ENCODE data around the gene SLIT1. TPM values are rescaled to one million over a fixed set of nuclear protein-coding genes. Genes with fewer than 3 reads are reported as not detected.
"Not testable (repeated sequence)": the region's sequence is repeated elsewhere in the genome, so short reads cannot be mapped to it uniquely, and the experiment has no call there.

SLIT1 gene
- total RNA-seq, 1 donor from 2014 or later: 10.6 TPM

DNA sequence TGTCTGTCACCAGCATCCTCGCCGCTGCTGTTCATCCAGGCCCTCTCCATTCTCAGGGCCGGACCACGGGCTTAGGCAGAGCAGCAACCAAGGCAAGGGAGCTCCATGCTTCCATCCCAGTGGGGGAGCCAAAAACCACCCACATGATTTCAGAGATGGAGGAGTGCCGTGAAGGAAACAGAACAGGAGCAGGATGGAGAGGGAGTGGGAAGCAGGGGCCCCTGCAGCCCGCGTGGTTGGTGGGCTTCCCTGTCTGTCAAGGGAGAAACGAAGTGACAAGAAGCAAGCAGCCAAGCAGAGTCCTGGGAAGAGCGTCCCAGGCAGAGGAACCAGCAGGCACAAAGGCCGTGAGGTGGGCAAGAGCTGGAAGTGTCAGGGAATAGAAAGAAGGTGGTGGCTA, 95.7 kb downstream of the SLIT1 start:
- TF ChIP-seq, protein P1, sequence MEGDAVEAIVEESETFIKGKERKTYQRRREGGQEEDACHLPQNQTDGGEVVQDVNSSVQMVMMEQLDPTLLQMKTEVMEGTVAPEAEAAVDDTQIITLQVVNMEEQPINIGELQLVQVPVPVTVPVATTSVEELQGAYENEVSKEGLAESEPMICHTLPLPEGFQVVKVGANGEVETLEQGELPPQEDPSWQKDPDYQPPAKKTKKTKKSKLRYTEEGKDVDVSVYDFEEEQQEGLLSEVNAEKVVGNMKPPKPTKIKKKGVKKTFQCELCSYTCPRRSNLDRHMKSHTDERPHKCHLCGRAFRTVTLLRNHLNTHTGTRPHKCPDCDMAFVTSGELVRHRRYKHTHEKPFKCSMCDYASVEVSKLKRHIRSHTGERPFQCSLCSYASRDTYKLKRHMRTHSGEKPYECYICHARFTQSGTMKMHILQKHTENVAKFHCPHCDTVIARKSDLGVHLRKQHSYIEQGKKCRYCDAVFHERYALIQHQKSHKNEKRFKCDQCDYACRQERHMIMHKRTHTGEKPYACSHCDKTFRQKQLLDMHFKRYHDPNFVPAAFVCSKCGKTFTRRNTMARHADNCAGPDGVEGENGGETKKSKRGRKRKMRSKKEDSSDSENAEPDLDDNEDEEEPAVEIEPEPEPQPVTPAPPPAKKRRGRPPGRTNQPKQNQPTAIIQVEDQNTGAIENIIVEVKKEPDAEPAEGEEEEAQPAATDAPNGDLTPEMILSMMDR (conservative IDR thresholded peaks at IDR 0.05): no peak
- H3K4me3 Mint-ChIP-seq: no peak overlapping the region
- H3K27ac Mint-ChIP-seq (ENCODE audit: unreplicated experiment): no peak overlapping the region
- H3K4me1 Mint-ChIP-seq: no peaks in the 10 kb centered on the region
- no peaks in the 10 kb centered on the region for H3K9me3 Mint-ChIP-seq
- DNase-seq (ENCODE audit: low read depth, low spot score): no peak
- peaks cover 27% of the 10 kb centered on the region for H3K27me3 Mint-ChIP-seq (ENCODE audit: low read depth)
- H3K36me3 Mint-ChIP-seq (ENCODE audit: low read depth): no peaks in the 10 kb centered on the region

DNA sequence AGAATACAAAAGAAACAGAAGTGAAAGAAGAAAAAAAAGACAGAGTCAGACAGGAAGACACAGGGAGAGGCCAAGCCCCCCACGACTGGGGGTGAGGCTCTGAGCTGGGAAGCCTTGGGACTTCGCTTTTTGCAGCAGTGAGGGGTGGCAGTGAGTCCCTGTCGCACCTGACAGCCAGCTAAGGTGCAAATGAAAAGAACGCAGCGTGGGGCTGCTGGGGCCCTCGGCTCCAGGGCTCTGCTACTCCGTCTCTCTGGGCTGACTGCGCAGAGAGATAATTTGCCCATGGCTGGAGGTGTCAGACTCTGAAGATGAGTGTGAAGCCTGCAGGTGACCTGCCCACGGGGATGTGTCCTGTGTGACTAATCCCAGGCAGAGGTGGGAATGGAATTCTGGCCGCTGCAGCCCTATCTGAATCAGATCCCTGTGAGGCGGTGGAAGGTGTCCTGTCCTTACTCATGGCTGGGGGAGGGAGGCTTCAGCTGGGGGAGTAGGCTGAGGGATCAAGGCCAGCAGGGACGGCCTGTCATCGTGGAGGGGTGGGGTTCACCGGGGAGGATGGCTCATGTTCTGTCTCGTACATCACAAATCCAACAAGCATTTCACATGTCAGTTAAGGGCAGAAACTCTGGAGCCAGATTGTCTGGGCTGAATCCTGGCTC, 96.4 kb downstream of the SLIT1 start:
- DNase-seq (ENCODE audit: low read depth, low spot score): no peak
- TF ChIP-seq, protein P1 (conservative IDR thresholded peaks at IDR 0.05): no peak
- Mint-ChIP-seq H3K4me3 (no peak overlapping the region), H3K4me1 (no peaks in the 10 kb centered on the region), H3K27me3 (ENCODE audit: low read depth) (peaks cover 27% of the 10 kb centered on the region), H3K36me3 (ENCODE audit: low read depth) (no peaks in the 10 kb centered on the region), H3K9me3 (no peaks in the 10 kb centered on the region), H3K27ac (ENCODE audit: unreplicated experiment) (no peak overlapping the region)

DNA sequence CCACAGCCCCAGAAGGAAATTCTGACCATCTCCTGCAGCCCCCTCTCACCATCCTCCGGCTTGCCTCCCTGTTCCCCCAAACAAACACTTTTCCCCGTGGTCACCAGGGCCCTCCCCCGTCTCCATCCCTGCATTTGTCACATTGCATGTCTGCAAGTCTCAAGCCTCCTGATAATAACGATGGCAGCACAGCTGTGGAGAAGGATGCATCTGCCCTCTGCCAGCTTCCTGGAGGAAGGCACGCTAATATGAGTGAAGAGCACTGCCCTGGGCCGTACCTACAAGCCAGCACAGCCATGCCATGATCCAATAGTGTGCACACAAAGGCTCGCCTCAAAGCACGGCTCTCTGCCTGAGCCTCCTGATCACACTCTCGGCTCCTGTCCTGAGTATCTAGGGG, 98.5 kb downstream of the SLIT1 start:
- H3K4me1 Mint-ChIP-seq: no peaks in the 10 kb centered on the region
- no peak overlapping the region for H3K4me3 Mint-ChIP-seq
- H3K9me3 Mint-ChIP-seq: no peaks in the 10 kb centered on the region
- peaks cover 35% of the 10 kb centered on the region for H3K27me3 Mint-ChIP-seq (ENCODE audit: low read depth)
- no peak for DNase-seq (ENCODE audit: low read depth, low spot score)
- H3K27ac Mint-ChIP-seq (ENCODE audit: unreplicated experiment): no peak overlapping the region
- H3K36me3 Mint-ChIP-seq (ENCODE audit: low read depth): no peaks in the 10 kb centered on the region
- TF ChIP-seq, protein P1 (conservative IDR thresholded peaks at IDR 0.05): no peak

DNA sequence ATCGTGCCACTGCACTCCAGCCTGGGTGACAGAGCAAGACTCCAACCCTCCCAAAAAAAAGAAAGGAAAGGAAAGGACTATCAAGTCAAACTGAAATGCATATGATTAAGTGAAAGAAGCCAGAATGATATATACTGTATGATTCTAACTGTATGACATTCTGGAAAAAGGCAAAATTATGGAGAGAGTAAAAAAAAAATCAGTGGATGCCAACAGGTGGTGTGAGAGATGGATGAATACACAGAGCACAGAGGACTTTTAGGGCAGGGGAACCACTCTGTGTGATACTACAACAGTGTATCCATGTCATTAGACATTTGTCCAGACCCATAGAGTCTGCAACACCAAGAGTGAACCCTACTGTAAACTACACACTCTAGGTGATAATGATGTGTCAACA, 99.2 kb downstream of the SLIT1 start:
- TF ChIP-seq, protein P1 (conservative IDR thresholded peaks at IDR 0.05): no peak
- no peak for DNase-seq (ENCODE audit: low read depth, low spot score)
- no peaks in the 10 kb centered on the region for H3K36me3 Mint-ChIP-seq (ENCODE audit: low read depth)
- H3K4me1 Mint-ChIP-seq: no peaks in the 10 kb centered on the region
- no peak overlapping the region for H3K4me3 Mint-ChIP-seq
- H3K27ac Mint-ChIP-seq (ENCODE audit: unreplicated experiment): no peak overlapping the region
- H3K27me3 Mint-ChIP-seq (ENCODE audit: low read depth): peaks cover 37% of the 10 kb centered on the region
- H3K9me3 Mint-ChIP-seq: no peaks in the 10 kb centered on the region

DNA sequence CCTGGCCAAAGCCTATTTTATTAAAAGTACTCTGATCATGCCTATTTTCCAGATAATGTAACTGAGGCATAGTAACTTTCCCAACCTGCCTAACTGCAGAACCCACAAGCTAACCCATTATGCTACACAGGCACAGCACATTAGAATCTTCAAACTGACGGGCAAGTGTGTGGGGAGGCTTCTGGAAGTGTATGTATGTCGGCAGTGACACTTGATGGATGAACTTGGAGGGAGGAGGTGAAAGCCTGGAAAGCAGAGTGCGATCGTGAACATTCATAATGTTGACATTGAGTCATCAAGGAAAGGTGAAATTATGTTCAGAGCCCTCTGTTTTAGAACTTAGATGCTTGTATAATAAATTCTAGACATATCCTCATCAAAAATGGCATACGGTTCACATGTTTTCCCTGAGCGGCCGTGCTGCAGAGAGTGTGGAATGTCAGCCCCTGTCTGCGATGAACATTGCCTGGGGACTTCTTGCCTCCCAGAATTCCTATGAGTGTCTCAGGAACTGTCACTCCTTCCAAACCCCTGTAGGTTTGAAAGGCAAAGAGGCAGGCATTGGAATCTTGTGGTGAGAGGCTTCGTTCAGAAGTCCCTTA, 102.4 kb downstream of the SLIT1 start:
- no peak for DNase-seq (ENCODE audit: low read depth, low spot score)
- no peak overlapping the region for H3K27ac Mint-ChIP-seq (ENCODE audit: unreplicated experiment)
- no peaks in the 10 kb centered on the region for H3K4me1 Mint-ChIP-seq
- H3K27me3 Mint-ChIP-seq (ENCODE audit: low read depth): peaks cover 35% of the 10 kb centered on the region
- no peaks in the 10 kb centered on the region for H3K36me3 Mint-ChIP-seq (ENCODE audit: low read depth)
- TF ChIP-seq, protein P1 (conservative IDR thresholded peaks at IDR 0.05): no peak
- no peak overlapping the region for H3K4me3 Mint-ChIP-seq
- no peaks in the 10 kb centered on the region for H3K9me3 Mint-ChIP-seq

DNA sequence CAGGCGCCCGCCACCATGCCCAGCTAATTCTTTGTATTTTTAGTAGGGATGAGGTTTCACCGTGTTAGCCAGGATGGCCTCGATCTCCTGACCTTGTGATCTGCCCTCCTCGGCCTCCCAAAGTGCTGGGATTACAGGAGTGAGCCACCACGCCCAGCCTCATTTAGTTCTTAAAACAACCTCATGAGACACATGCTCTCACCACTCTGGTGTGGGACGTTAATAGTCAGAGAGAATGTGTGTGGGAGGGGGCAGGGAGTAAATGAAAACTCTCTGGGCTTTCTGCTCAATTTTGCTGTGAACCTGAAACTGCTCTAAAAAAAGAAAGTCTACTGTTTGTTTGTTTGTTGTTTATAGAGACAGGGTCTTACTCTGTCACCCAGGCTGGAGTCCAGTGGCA, 103.2 kb downstream of the SLIT1 start:
- H3K9me3 Mint-ChIP-seq; H3K27ac Mint-ChIP-seq (ENCODE audit: unreplicated experiment): not testable (repeated sequence)
- peaks cover 31% of the 10 kb centered on the region for H3K27me3 Mint-ChIP-seq (ENCODE audit: low read depth)

More for the DNA sequence above, 103.2 kb downstream of the SLIT1 start:
- H3K36me3 Mint-ChIP-seq (ENCODE audit: low read depth); DNase-seq (ENCODE audit: low read depth, low spot score); H3K4me3 Mint-ChIP-seq; H3K4me1 Mint-ChIP-seq: not testable (repeated sequence)

All from neural crest cell (in vitro differentiated cells).